HepG2 (cell line): Measurements from ENCODE around the gene ZNF747.
A peak's percentile ranks its signal among the peaks of the same experiment; 100 is the strongest.

ENCODE experiments used
- HOXA7 ChIP-seq: sonication (generic); formaldehyde crosslinking; IDR thresholded peaks from 2 replicates; pipeline ENCODE4 v1.8.1; 2022; ENCODE audit warnings: mild to moderate bottlenecking, missing genetic modification reagents, moderate library complexity
- MBD4 ChIP-seq: IDR thresholded peaks from 2 replicates; pipeline ENCODE4 v1.6.1; 2012; ENCODE audit warnings: low read length, inconsistent platforms, borderline replicate concordance
- PCBP2 ChIP-seq: fragments of 200-400 bp; formaldehyde crosslinking; optimal IDR thresholded peaks from 2 replicates; pipeline ENCODE3; 2018; ENCODE audit warnings: low read length, low read depth; ENCODE audit not compliant: poor library complexity, severe bottlenecking
- SIN3A ChIP-seq: IDR thresholded peaks from 2 replicates; pipeline ENCODE4 v1.6.1; 2011; ENCODE audit warnings: low read depth, mild to moderate bottlenecking, control low read depth, low read length, borderline replicate concordance
- SP4 ChIP-seq: sonication (generic); formaldehyde crosslinking; IDR thresholded peaks from 2 replicates; pipeline ENCODE4 v1.8.1; 2023; ENCODE audit warnings: mild to moderate bottlenecking, missing genetic modification reagents
- ZMAT3 ChIP-seq: sonication (generic); formaldehyde crosslinking; conservative IDR thresholded peaks from 2 replicates; pipeline ENCODE4 v1.7.0; 2021; ENCODE audit warnings: missing genetic modification reagents

DNA sequence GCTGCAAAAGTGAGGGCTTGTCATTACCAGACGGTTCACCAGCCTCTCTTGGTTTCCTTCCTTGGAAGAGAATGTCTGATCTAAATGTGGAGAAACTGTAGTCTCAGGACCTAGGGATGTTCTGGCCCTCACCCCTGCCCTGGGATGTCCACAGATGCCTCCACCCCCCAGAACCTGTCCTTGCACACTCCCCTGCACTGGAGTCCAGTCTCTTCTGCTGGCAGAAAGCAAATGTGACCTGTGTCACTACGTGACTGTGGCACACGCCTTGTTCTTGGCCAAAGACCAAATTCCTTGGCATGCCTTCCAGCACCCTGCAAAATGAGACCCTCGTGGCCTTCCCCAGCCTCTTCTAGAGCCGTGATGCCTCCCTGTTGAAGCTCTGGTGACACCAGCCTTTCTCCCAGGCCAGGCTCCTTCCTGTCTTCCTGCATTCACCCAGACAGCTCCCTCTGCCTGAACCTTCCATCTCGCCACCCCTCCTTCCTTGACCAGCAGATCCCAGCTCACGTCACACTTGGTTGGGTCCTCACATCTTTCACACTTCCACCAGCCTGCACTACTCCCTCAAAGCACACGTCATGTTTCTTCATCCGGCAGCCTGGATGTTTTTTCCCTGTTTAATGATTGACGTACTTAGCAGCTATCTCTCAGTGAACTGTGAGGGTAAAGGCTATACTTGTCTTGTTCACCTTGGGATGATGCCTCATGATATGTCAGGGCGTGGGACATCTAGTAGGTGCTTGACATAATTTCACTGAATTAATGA is 12.6 kb downstream of the ZNF747 start:
- TF ChIP-seq SIN3A (no peak), ZMAT3 (CRISPR knock-in tag) (peak; percentile 66; the same call in 1 of the 2 replicates), MBD4 (no peak), SP4 (CRISPR knock-in tag) (peak; percentile 12; the same call in 1 of the 2 replicates), HOXA7 (CRISPR knock-in tag) (no peak), PCBP2 (no peak)
